Activated T-helper 1 cell treated with anti-CD3 and anti-CD28 coated beads, Interleukin-2, amount 50 U/mL, for 16 hours (primary cell): ENCODE measurements around the gene PPP2R2D.

Experiments used
- DNase-seq, 2 donors: peaks; one replicate each; pipeline ENCODE4 v3.0.0-alpha.2; 2020; ENCODE audit warnings: low read depth in 1 of 2, low spot score in 1 of 2

PPP2R2D gene

GRCh38 chr10:131926743-131927595, 26.2 kb downstream of the PPP2R2D start:
- DNase-seq = no peak

- DNase-seq = peak in 1 of 2 donors; percentile 20
These were observed 27.7 kb downstream of the PPP2R2D start for GRCh38 chr10:131928248-131929095.

GRCh38 chr10:131929122-131929845, 28.5 kb downstream of the PPP2R2D start:
- no peak for DNase-seq

- no peak for DNase-seq
These were observed 29.3 kb downstream of the PPP2R2D start for GRCh38 chr10:131930150-131930549.

- no peak for DNase-seq
These were observed 29.9 kb downstream of the PPP2R2D start for GRCh38 chr10:131930586-131931330.

GRCh38 chr10:131931981-131932380, 31.2 kb downstream of the PPP2R2D start:
- no peak for DNase-seq

- DNase-seq = no peak
These were observed 32.3 kb downstream of the PPP2R2D start for GRCh38 chr10:131933016-131933695.

GRCh38 chr10:131933696-131934086, 32.9 kb downstream of the PPP2R2D start:
- DNase-seq = no peak

GRCh38 chr10:131934769-131935168, 34.0 kb downstream of the PPP2R2D start:
- DNase-seq = no peak

- no peak for DNase-seq
These were observed 34.5 kb downstream of the PPP2R2D start for GRCh38 chr10:131935260-131935659.

- DNase-seq = no peak
These were observed 35.5 kb downstream of the PPP2R2D start for GRCh38 chr10:131936294-131936693.

- DNase-seq = no peak
These were observed 35.9 kb downstream of the PPP2R2D start for GRCh38 chr10:131936736-131937135.

- DNase-seq = no peak
These were observed 37.0 kb downstream of the PPP2R2D start for GRCh38 chr10:131937836-131938235.

- DNase-seq = no peak
These were observed 37.9 kb downstream of the PPP2R2D start for GRCh38 chr10:131938681-131939080.

- no peak for DNase-seq
These were observed 41.6 kb downstream of the PPP2R2D start for GRCh38 chr10:131942455-131942854.

- DNase-seq = no peak
These were observed 42.4 kb downstream of the PPP2R2D start for GRCh38 chr10:131943021-131943814.

- DNase-seq = no peak
These were observed 43.6 kb downstream of the PPP2R2D start for GRCh38 chr10:131944412-131944811.

- no peak for DNase-seq
These were observed 44.3 kb downstream of the PPP2R2D start for GRCh38 chr10:131944976-131945695.

- DNase-seq = no peak
These were observed 45.5 kb downstream of the PPP2R2D start for GRCh38 chr10:131946321-131946751.
